ENCODE measurements around the gene FBN2. TPM values are rescaled to one million over a fixed set of nuclear protein-coding genes. Genes with fewer than 3 reads are reported as not detected.

FBN2 gene
- total RNA-seq, 3 donors from 2014 or later (not counting 1 experiment from before 2014, with no cell fraction given), result 0.31 to 0.70 (median 0.58) TPM

- H3K4me3 Mint-ChIP-seq, result no peak overlapping the region
- intact Hi-C loops (cut with micrococcal nuclease), result no loop called here
- DNase-seq, result no peak
- H3K36me3 Mint-ChIP-seq, result no peaks in the 10 kb centered on the region
- H3K27me3 Mint-ChIP-seq (ENCODE audit: low read depth in 2 of 2), result no peaks in the 10 kb centered on the region
- no peak overlapping the region for H3K4me3 ChIP-seq (ENCODE audit: low read length)
- H3K4me1 Mint-ChIP-seq, result no peaks in the 10 kb centered on the region
- no peaks in the 10 kb centered on the region for H3K4me1 ChIP-seq (ENCODE audit: control insufficient read depth, insufficient read depth, low read length)
- no peaks in the 10 kb centered on the region for H3K36me3 ChIP-seq (ENCODE audit: control insufficient read depth, insufficient read depth, low read length)
- TF ChIP-seq CTCF (IDR thresholded peaks at IDR 0.05), result no peak
- H3K27me3 ChIP-seq (ENCODE audit: control insufficient read depth, insufficient read depth, low read length), result no peaks in the 10 kb centered on the region
- no peak for ATAC-seq
- no peaks in the 10 kb centered on the region for H3K9me3 ChIP-seq (ENCODE audit: control insufficient read depth, insufficient read depth, low read length)
- peaks cover 5 to 17% of the 10 kb centered on the region in 2 donors for H3K9me3 Mint-ChIP-seq
- no peak overlapping the region for H3K27ac Mint-ChIP-seq
- no peak overlapping the region for H3K27ac ChIP-seq (ENCODE audit: low read length)
Observed at GRCh38 chr5:128414469-128414868, 123.6 kb downstream of the FBN2 start.

- Mint-ChIP-seq H3K9me3 (peaks cover 5 to 15% of the 10 kb centered on the region in 2 donors), H3K4me1 (no peaks in the 10 kb centered on the region), H3K27ac (no peak overlapping the region), H3K27me3 (ENCODE audit: low read depth in 2 of 2) (no peaks in the 10 kb centered on the region), H3K36me3 (no peaks in the 10 kb centered on the region), H3K4me3 (no peak overlapping the region)
- no peaks in the 10 kb centered on the region for H3K27me3 ChIP-seq (ENCODE audit: control insufficient read depth, insufficient read depth, low read length)
- TF ChIP-seq CTCF (IDR thresholded peaks at IDR 0.05), result no peak
- no peak for DNase-seq
- H3K9me3 ChIP-seq (ENCODE audit: control insufficient read depth, insufficient read depth, low read length), result no peaks in the 10 kb centered on the region
- H3K36me3 ChIP-seq (ENCODE audit: control insufficient read depth, insufficient read depth, low read length), result no peaks in the 10 kb centered on the region
- H3K27ac ChIP-seq (ENCODE audit: low read length), result no peak overlapping the region
- no peaks in the 10 kb centered on the region for H3K4me1 ChIP-seq (ENCODE audit: control insufficient read depth, insufficient read depth, low read length)
- intact Hi-C loops (cut with micrococcal nuclease), result no loop called here
- WGBS (ENCODE audit: insufficient coverage), result 35% methylated on average over 1 of the region's 2 CpGs
- H3K4me3 ChIP-seq (ENCODE audit: low read length), result no peak overlapping the region
- no peak for ATAC-seq
Observed at GRCh38 chr5:128413356-128413755, 124.7 kb downstream of the FBN2 start.

GRCh38 chr5:128412145-128412930, 125.7 kb downstream of the FBN2 start:
- Histone ChIP-seq H3K4me1 (ENCODE audit: control insufficient read depth, insufficient read depth, low read length) (no peaks in the 10 kb centered on the region), H3K36me3 (ENCODE audit: control insufficient read depth, insufficient read depth, low read length) (no peaks in the 10 kb centered on the region), H3K4me3 (ENCODE audit: low read length) (no peak overlapping the region), H3K9me3 (ENCODE audit: control insufficient read depth, insufficient read depth, low read length) (no peaks in the 10 kb centered on the region), H3K27me3 (ENCODE audit: control insufficient read depth, insufficient read depth, low read length) (no peaks in the 10 kb centered on the region), H3K27ac (ENCODE audit: low read length) (no peak overlapping the region)
- H3K27me3 Mint-ChIP-seq (ENCODE audit: low read depth in 2 of 2), result no peaks in the 10 kb centered on the region
- no peak for ATAC-seq
- H3K4me1 Mint-ChIP-seq, result no peaks in the 10 kb centered on the region
- TF ChIP-seq CTCF (IDR thresholded peaks at IDR 0.05), result no peak
- no peak overlapping the region for H3K4me3 Mint-ChIP-seq
- intact Hi-C loops (cut with micrococcal nuclease), result no loop called here
- WGBS (ENCODE audit: insufficient coverage), result 67% methylated on average over 1 of the region's 1 CpG
- no peak for DNase-seq
- H3K27ac Mint-ChIP-seq, result no peak overlapping the region
- H3K36me3 Mint-ChIP-seq, result no peaks in the 10 kb centered on the region
- peaks cover 5 to 11% of the 10 kb centered on the region in 2 donors for H3K9me3 Mint-ChIP-seq
